NB4 (cell line): ENCODE data around the gene SH3BP4.

Experiments used
- DNase-seq: peaks from one replicate; pipeline ENCODE4 v3.0.0; 2010; ENCODE audit warnings: low read depth
- H3K4me3 ChIP-seq: one replicate; pipeline ENCODE4 v1.5.1; 2011; ENCODE audit warnings: mild to moderate bottlenecking, low read depth, low read length, moderate library complexity
- MYC ChIP-seq: IDR thresholded peaks from 2 replicates; pipeline ENCODE4 v1.6.1; 2011; ENCODE audit warnings: low read depth, low read length
- POLR2A ChIP-seq: IDR thresholded peaks from 2 replicates; pipeline ENCODE4 v1.6.1; 2011; ENCODE audit warnings: mild to moderate bottlenecking; ENCODE audit not compliant: insufficient read length; ENCODE audit errors: extremely low read depth
- TF ChIP-seq, protein P1 (sequence below): IDR thresholded peaks from one replicate; pipeline ENCODE4 v1.5.1; 2012; ENCODE audit warnings: low read depth, low read length
- TF ChIP-seq, protein P2 (sequence below): IDR thresholded peaks from 2 replicates; pipeline ENCODE4 v1.6.1; 2011; ENCODE audit warnings: low read depth, low read length

The SH3BP4 gene

DNA sequence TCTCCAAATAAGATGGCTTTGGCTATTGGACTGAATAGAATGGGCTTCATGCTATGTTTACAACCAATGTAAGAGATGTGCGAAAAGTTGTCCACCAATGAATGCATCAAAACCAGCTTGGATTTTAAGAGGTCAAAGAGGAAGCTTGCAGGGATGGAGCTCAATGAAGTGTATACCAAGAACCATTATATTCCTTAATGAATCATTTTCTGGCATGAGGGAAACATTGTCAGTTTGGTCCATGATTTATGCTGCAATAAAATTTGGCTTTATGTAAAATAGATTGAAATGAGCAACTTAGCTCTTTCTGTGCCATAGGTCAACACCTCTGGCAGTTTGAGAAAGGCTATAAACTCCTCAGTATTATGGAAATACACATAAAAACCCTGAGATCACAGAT is 107.3 kb downstream of the SH3BP4 start:
- no peak for DNase-seq
- TF ChIP-seq POLR2A, result no peak
- TF ChIP-seq, protein P1, sequence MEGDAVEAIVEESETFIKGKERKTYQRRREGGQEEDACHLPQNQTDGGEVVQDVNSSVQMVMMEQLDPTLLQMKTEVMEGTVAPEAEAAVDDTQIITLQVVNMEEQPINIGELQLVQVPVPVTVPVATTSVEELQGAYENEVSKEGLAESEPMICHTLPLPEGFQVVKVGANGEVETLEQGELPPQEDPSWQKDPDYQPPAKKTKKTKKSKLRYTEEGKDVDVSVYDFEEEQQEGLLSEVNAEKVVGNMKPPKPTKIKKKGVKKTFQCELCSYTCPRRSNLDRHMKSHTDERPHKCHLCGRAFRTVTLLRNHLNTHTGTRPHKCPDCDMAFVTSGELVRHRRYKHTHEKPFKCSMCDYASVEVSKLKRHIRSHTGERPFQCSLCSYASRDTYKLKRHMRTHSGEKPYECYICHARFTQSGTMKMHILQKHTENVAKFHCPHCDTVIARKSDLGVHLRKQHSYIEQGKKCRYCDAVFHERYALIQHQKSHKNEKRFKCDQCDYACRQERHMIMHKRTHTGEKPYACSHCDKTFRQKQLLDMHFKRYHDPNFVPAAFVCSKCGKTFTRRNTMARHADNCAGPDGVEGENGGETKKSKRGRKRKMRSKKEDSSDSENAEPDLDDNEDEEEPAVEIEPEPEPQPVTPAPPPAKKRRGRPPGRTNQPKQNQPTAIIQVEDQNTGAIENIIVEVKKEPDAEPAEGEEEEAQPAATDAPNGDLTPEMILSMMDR, result no peak
- TF ChIP-seq MYC, result no peak
- TF ChIP-seq, protein P2, sequence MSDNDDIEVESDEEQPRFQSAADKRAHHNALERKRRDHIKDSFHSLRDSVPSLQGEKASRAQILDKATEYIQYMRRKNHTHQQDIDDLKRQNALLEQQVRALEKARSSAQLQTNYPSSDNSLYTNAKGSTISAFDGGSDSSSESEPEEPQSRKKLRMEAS, result no peak
- no peak overlapping the region for H3K4me3 ChIP-seq

DNA sequence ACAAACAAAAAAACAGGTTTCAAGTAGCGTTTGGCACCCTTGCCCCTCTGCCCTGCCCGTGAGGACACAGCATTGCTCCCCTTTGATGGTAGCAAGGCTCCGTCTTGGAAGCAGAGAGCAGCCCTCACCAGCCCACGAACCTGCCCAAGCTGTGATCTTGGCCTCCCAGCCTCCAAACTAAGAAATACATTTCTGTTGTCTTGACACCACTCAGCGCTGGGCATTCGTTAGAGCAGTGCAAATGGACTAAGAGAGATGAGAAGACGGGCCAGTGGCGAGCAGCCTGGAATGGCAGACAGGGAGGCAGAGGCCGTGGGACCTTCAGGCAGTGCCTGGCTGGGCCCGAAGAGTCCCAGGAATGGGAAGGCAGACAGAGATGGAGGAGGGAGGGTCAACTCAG is 109.8 kb downstream of the SH3BP4 start:
- TF ChIP-seq, protein P2, result no peak
- TF ChIP-seq POLR2A (no peak), MYC (no peak)
- TF ChIP-seq, protein P1, result no peak
- no peak overlapping the region for H3K4me3 ChIP-seq
- DNase-seq, result no peak

DNA sequence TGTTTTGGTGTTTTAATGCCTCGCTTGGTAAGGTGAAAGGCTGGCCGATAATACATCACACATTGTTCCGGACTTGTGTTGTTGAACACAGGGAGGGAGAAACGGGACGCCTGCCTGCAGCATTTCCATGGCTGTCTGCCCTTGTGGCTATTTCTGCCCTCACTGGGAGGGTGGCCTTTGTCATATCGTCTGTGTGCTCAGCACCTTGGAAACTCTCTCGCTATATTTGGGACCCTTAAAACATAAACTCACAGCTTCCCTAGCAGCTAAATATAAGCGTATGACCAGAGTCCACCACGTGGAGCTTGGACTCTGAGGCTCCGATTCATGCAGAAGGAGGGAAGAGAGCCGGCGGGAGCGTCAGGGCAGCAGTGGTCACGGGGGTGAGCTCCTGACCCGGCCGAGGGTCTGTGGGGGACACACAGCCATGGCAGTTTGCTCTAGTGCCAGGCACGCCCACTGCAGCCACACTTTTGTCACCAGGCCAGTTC is 111.7 kb downstream of the SH3BP4 start:
- no peak overlapping the region for H3K4me3 ChIP-seq
- TF ChIP-seq, protein P1, result no peak
- TF ChIP-seq, protein P2, result no peak
- TF ChIP-seq POLR2A (no peak), MYC (no peak)
- no peak for DNase-seq

DNA sequence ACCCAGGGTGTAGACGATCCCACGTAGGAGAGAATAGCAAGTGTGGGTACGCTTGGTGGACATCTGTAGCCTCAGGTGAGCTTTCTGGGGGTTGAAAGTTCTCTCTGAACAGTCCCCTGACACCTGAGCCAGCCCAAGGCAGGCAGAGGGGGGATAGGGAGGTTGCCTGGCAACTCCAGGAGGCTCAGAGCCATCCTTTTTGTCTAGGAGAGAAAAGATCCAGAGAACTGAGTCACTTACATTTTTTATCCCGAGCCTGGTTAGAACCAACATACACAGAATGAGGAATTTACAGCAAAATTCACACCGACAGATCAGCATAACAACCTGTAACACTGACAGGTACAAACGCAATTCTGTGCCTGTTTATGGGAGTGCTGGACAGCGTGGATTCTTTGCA is 113.2 kb downstream of the SH3BP4 start:
- TF ChIP-seq, protein P2, result no peak
- TF ChIP-seq POLR2A, result no peak
- TF ChIP-seq, protein P1, result no peak
- no peak overlapping the region for H3K4me3 ChIP-seq
- DNase-seq, result no peak

DNA sequence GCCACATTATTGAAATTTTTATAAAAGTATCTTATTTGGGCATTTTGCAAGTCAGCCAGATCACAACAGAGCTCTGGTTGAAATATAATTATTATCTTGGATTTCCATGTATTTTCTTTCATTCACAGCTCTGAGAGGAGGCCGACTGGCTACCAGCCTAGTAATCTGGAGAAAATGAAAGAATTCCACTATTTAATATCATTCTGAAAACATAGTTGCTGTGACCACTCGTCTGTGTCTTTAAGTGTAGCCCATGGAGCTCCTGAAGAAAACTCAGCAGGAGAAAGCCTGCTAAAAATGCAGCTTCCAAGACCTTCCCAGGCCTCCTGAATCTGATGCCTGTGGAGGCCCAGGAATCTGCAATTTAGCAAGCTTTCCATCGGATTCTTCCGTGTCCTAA is 114.7 kb downstream of the SH3BP4 start:
- DNase-seq, result no peak
- no peak overlapping the region for H3K4me3 ChIP-seq
- TF ChIP-seq, protein P2, result no peak
- no peak for TF ChIP-seq MYC
- TF ChIP-seq, protein P1, result no peak
- TF ChIP-seq POLR2A, result no peak

DNA sequence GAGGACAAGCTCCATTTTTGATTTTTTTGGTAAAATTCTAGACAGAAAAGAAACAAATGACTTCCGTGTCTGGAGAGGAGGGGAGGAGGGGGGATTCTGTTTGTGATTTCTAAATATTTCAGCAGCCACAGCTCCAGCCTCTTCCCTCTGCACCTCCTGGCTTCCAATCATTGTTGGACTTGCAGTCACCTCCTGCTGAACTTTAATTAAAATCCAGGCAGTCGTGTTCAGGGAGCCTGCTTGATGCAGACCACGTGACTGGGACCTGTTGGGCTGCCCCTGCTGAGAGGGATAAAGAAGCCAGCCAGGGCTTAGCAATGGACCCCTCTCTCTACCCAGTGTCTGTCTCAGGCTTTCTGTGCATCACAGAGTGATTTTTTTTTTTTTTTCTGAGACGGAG is 115.1 kb downstream of the SH3BP4 start:
- H3K4me3 ChIP-seq, result no peak overlapping the region
- TF ChIP-seq, protein P1, result no peak
- TF ChIP-seq POLR2A (no peak), MYC (no peak)
- TF ChIP-seq, protein P2, result no peak
- DNase-seq, result no peak
